Neural cell (in vitro differentiated cells): ENCODE data around the gene ZFP3. TPM values are rescaled to one million over a fixed set of nuclear protein-coding genes. Genes with fewer than 3 reads are reported as not detected.
"Not testable (repeated sequence)": the region's sequence is repeated elsewhere in the genome, so short reads cannot be mapped to it uniquely, and the experiment has no call there.

Experiments used
- H2AFZ ChIP-seq: fragments of 200-600, 300-800 bp; sonication (generic), shearing (Covaris generic); 2 replicates; pipeline ENCODE4 v1.6.0; 2014; ENCODE audit warnings: low read depth, mild to moderate bottlenecking, antibody characterized with exemption, low read length, moderate library complexity
- H3F3A ChIP-seq: fragments of 200-600 bp; shearing (Covaris generic); 2 replicates; pipeline ENCODE4 v1.6.1; 2016; ENCODE audit warnings: mild to moderate bottlenecking, moderate library complexity, mixed read lengths, antibody characterized with exemption, low read length; ENCODE audit not compliant: insufficient read depth, poor library complexity, severe bottlenecking
- H3K27ac ChIP-seq: fragments of 200-600, 300-800 bp; sonication (generic), shearing (Covaris generic); 2 replicates; pipeline ENCODE4 v1.5.1; 2014; ENCODE audit warnings: mild to moderate bottlenecking, low read length, moderate library complexity
- H3K27me3 ChIP-seq: fragments of 300-800, 200-600 bp; sonication (generic), shearing (Covaris generic); 2 replicates; pipeline ENCODE4 v1.6.0; 2014; ENCODE audit warnings: mild to moderate bottlenecking, low read depth, low read length, moderate library complexity; ENCODE audit not compliant: insufficient read depth
- H3K36me3 ChIP-seq: fragments of 300-800, 200-600 bp; sonication (generic), shearing (Covaris generic); 2 replicates; pipeline ENCODE4 v1.5.1; 2014; ENCODE audit warnings: mild to moderate bottlenecking, antibody characterized with exemption, low read length, moderate library complexity; ENCODE audit not compliant: insufficient read depth
- H3K4me2 ChIP-seq: fragments of 300-800, 200-600 bp; sonication (generic), shearing (Covaris generic); 2 replicates; pipeline ENCODE4 v1.6.0; 2014; ENCODE audit warnings: mild to moderate bottlenecking, low read length
- H3K4me3 ChIP-seq: fragments of 300-800, 200-600 bp; sonication (generic), shearing (Covaris generic); 2 replicates; pipeline ENCODE4 v1.5.1; 2014; ENCODE audit warnings: mild to moderate bottlenecking, low read length, moderate library complexity
- H3K79me2 ChIP-seq: fragments of 200-600 bp; shearing (Covaris generic); replicated peaks from 2 replicates; pipeline ENCODE4 v1.6.0; 2014; ENCODE audit warnings: mild to moderate bottlenecking, low read length, moderate library complexity; ENCODE audit not compliant: insufficient read depth
- H3K9ac ChIP-seq: fragments of 300-800, 200-600 bp; sonication (generic), shearing (Covaris generic); 2 replicates; pipeline ENCODE4 v1.6.1; 2016; ENCODE audit warnings: mild to moderate bottlenecking, low read length, mixed read lengths
- H3K9me2 ChIP-seq: fragments of 200-600 bp; shearing (Covaris generic); 2 replicates; pipeline ENCODE4 v1.6.1; 2016; ENCODE audit warnings: mild to moderate bottlenecking, low read length, mixed read lengths; ENCODE audit not compliant: insufficient read depth
- H3K9me3 ChIP-seq: fragments of 200-600, 300-800 bp; sonication (generic), shearing (Covaris generic); 2 replicates; pipeline ENCODE4 v1.6.1; 2016; ENCODE audit warnings: mild to moderate bottlenecking, mixed run types, low read length, moderate library complexity, mixed read lengths
- H4K20me1 ChIP-seq: fragments of 200-600 bp; shearing (Covaris generic); 2 replicates; pipeline ENCODE4 v1.6.1; 2016; ENCODE audit warnings: mild to moderate bottlenecking, mixed run types; ENCODE audit not compliant: insufficient read depth
- EP300 ChIP-seq: fragments of 450-650 bp; conservative IDR thresholded peaks from 2 replicates; pipeline ENCODE4 v1.6.1; 2014; ENCODE audit warnings: antibody characterized with exemption, mild to moderate bottlenecking, moderate library complexity; ENCODE audit not compliant: poor library complexity, severe bottlenecking
- EZH2 ChIP-seq: fragments of 200-600, 300-800 bp; shearing (Covaris generic), sonication (generic); IDR thresholded peaks from 2 replicates; pipeline ENCODE4 v1.6.1; 2014; ENCODE audit warnings: antibody characterized with exemption, low read length, borderline replicate concordance, mild to moderate bottlenecking; ENCODE audit not compliant: insufficient read depth, poor library complexity, severe bottlenecking
- MXI1 ChIP-seq: fragments of 450-650 bp; conservative IDR thresholded peaks from 2 replicates; pipeline ENCODE4 v1.6.1; 2014; ENCODE audit warnings: antibody characterized with exemption, mild to moderate bottlenecking; ENCODE audit not compliant: poor library complexity, severe bottlenecking
- POLR2AphosphoS5 ChIP-seq: IDR thresholded peaks from 2 replicates; pipeline ENCODE4 v1.6.1; 2012
- RAD21 ChIP-seq: fragments of 450-650 bp; conservative IDR thresholded peaks from 2 replicates; pipeline ENCODE4 v1.6.1; 2014; ENCODE audit warnings: antibody characterized with exemption, mild to moderate bottlenecking, moderate library complexity
- SMC3 ChIP-seq: fragments of 450-650 bp; conservative IDR thresholded peaks from 2 replicates; pipeline ENCODE4 v1.6.1; 2014; ENCODE audit warnings: antibody characterized with exemption, mild to moderate bottlenecking, moderate library complexity; ENCODE audit not compliant: poor library complexity
- TAF1 ChIP-seq: IDR thresholded peaks from 2 replicates; pipeline ENCODE4 v1.6.1; 2012; ENCODE audit warnings: low read depth
- polyA plus RNA-seq: library from polyadenylated mRNA; depleted of rRNA; stranded (reverse); fragments of >200 nt; gene quantifications from 2 replicates; pipeline ENCODE4 v1.2.3, GENCODE V29; 2014
- TF ChIP-seq, protein P1 (sequence below): IDR thresholded peaks from 2 replicates; pipeline ENCODE4 v1.6.1; 2012; ENCODE audit warnings: borderline replicate concordance
- TF ChIP-seq, protein P2 (sequence below): fragments of 450-650 bp; IDR thresholded peaks from 2 replicates; pipeline ENCODE4 v1.5.1; 2014; ENCODE audit warnings: antibody characterized with exemption, mild to moderate bottlenecking, moderate library complexity; ENCODE audit not compliant: poor library complexity, severe bottlenecking

Gene ZFP3
- polyA plus RNA-seq, 1 donor from 2014 or later: 0.05 TPM

GRCh38 chr17:5069724-5070123 lies 8.5 kb upstream of the ZFP3 start:
- Histone ChIP-seq H4K20me1 (no peaks in the 10 kb centered on the region), H3K9me3 (no peaks in the 10 kb centered on the region), H3K27me3 (no peaks in the 10 kb centered on the region), H3K9me2 (no peaks in the 10 kb centered on the region), H3K36me3 (no peaks in the 10 kb centered on the region), H3K4me3 (no peak overlapping the region), H3K9ac (no peak overlapping the region), H2AFZ (no peak overlapping the region), H3K27ac (no peak overlapping the region), H3K4me2 (no peak overlapping the region), H3F3A (no peaks in the 10 kb centered on the region), H3K79me2 (no peaks in the 10 kb centered on the region)
- TF ChIP-seq MXI1: no peak
- TF ChIP-seq TAF1: no peak
- no peak for TF ChIP-seq EP300
- TF ChIP-seq, protein P1, sequence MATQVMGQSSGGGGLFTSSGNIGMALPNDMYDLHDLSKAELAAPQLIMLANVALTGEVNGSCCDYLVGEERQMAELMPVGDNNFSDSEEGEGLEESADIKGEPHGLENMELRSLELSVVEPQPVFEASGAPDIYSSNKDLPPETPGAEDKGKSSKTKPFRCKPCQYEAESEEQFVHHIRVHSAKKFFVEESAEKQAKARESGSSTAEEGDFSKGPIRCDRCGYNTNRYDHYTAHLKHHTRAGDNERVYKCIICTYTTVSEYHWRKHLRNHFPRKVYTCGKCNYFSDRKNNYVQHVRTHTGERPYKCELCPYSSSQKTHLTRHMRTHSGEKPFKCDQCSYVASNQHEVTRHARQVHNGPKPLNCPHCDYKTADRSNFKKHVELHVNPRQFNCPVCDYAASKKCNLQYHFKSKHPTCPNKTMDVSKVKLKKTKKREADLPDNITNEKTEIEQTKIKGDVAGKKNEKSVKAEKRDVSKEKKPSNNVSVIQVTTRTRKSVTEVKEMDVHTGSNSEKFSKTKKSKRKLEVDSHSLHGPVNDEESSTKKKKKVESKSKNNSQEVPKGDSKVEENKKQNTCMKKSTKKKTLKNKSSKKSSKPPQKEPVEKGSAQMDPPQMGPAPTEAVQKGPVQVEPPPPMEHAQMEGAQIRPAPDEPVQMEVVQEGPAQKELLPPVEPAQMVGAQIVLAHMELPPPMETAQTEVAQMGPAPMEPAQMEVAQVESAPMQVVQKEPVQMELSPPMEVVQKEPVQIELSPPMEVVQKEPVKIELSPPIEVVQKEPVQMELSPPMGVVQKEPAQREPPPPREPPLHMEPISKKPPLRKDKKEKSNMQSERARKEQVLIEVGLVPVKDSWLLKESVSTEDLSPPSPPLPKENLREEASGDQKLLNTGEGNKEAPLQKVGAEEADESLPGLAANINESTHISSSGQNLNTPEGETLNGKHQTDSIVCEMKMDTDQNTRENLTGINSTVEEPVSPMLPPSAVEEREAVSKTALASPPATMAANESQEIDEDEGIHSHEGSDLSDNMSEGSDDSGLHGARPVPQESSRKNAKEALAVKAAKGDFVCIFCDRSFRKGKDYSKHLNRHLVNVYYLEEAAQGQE: no peak
- no peak for TF ChIP-seq POLR2AphosphoS5
- no peak for TF ChIP-seq EZH2
- TF ChIP-seq RAD21: no peak
- TF ChIP-seq, protein P2, sequence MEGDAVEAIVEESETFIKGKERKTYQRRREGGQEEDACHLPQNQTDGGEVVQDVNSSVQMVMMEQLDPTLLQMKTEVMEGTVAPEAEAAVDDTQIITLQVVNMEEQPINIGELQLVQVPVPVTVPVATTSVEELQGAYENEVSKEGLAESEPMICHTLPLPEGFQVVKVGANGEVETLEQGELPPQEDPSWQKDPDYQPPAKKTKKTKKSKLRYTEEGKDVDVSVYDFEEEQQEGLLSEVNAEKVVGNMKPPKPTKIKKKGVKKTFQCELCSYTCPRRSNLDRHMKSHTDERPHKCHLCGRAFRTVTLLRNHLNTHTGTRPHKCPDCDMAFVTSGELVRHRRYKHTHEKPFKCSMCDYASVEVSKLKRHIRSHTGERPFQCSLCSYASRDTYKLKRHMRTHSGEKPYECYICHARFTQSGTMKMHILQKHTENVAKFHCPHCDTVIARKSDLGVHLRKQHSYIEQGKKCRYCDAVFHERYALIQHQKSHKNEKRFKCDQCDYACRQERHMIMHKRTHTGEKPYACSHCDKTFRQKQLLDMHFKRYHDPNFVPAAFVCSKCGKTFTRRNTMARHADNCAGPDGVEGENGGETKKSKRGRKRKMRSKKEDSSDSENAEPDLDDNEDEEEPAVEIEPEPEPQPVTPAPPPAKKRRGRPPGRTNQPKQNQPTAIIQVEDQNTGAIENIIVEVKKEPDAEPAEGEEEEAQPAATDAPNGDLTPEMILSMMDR: no peak
- TF ChIP-seq SMC3: no peak

DNA sequence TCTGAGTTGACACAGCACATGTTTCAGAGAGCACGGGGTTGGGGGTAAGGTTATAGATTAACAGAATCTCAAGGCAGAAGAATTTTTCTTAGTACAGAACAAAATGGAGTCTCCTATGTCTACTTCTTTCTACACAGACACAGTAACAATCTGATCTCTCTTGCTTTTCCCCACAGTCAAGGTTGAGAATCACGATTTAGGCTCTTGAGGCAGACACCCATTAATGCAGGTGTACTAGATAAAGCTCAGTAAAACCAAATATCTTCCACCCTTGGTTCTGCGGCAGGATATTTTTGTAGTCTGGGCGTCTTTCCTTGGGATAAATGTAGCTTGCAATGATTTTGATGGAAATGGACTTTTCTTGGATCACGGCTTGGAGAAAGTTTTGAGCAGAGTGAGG lies 2.8 kb upstream of the ZFP3 start:
- not testable (repeated sequence) for H3K27me3 ChIP-seq, H3K4me3 ChIP-seq, H3K9ac ChIP-seq, H3F3A ChIP-seq, H3K27ac ChIP-seq, H2AFZ ChIP-seq, H4K20me1 ChIP-seq, H3K79me2 ChIP-seq, H3K9me3 ChIP-seq, H3K9me2 ChIP-seq, H3K36me3 ChIP-seq, H3K4me2 ChIP-seq

DNA sequence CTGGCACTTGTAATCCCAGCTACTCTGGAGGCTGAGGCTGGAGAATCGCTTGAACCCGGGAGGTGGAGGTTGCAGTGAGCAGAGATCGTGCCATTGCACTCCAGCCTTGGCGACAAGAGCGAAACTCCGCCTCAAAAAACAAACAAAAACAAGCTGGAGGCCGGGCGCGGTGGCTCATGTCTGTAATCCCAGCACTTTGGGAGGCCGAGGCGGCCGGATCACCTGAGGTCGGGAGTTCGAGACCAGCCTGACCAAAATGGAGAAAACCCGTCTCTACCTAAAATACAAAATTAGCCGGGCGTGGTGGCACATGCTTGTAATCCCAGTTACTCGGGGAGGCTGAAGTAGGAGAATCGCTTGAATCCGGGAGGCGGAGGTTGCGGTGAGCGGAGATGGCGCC lies 992 bp upstream of the ZFP3 start:
- not testable (repeated sequence) for H3K27ac ChIP-seq, H3K9me2 ChIP-seq, H3K36me3 ChIP-seq, H3K4me2 ChIP-seq, H3K9ac ChIP-seq, H3K9me3 ChIP-seq, H2AFZ ChIP-seq, H3K4me3 ChIP-seq, H3K27me3 ChIP-seq, H3F3A ChIP-seq, H4K20me1 ChIP-seq, H3K79me2 ChIP-seq
